Measurements from ENCODE around the gene STXBP6. TPM values are rescaled to one million over a fixed set of nuclear protein-coding genes. Genes with fewer than 3 reads are reported as not detected.

The STXBP6 gene
- total RNA-seq, 1 experiment from 2014 or later, result 5.3 TPM

DNA sequence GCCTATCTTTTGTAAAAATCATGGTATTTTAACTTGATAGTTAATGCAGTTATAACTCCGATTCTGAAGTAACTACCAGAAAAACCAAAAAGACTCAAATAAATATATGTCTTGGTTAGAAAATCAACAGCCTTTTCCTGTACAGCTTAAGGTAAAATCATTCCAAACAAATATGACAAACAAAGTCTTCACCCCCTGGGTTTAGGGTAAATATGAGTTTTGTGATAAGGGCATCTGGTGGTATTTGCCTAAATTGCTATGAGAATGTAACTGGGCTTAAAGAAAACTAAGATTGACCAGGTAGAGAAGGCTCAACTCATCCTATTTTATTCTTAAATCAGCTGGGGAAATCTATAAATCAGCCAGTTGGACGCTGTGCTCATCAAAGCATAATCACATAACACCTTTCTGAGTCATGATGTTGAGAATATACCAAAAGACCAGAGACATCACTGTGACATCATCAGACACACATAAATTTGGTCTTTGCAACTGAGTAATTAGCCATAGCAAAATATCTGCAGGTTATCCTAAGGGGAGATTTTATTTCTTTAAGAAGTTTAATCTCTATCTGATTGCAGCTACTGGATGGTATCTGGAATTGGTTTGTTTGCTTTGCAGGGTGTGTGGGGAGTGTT, 133.9 kb downstream of the STXBP6 start:
- H3K9me3 ChIP-seq (ENCODE audit: low read depth, low read length, poor library complexity, severe bottlenecking), result no peaks in the 10 kb centered on the region
- DNase-seq (ENCODE audit: low spot score), result no peak
- intact Hi-C loops (cut with micrococcal nuclease; ENCODE audit: unreplicated experiment), result no loop called here
- ChIA-PET POLR2A (ENCODE audit: low non-redundant PET) (no interaction called here), CTCF (no interaction called here)
- H3K4me1 ChIP-seq (ENCODE audit: insufficient read depth, low read length, poor library complexity, severe bottlenecking), result no peaks in the 10 kb centered on the region
- no peaks in the 10 kb centered on the region for H3K36me3 ChIP-seq (ENCODE audit: insufficient read depth, low read length, poor library complexity, severe bottlenecking)
- TF ChIP-seq, protein P1, sequence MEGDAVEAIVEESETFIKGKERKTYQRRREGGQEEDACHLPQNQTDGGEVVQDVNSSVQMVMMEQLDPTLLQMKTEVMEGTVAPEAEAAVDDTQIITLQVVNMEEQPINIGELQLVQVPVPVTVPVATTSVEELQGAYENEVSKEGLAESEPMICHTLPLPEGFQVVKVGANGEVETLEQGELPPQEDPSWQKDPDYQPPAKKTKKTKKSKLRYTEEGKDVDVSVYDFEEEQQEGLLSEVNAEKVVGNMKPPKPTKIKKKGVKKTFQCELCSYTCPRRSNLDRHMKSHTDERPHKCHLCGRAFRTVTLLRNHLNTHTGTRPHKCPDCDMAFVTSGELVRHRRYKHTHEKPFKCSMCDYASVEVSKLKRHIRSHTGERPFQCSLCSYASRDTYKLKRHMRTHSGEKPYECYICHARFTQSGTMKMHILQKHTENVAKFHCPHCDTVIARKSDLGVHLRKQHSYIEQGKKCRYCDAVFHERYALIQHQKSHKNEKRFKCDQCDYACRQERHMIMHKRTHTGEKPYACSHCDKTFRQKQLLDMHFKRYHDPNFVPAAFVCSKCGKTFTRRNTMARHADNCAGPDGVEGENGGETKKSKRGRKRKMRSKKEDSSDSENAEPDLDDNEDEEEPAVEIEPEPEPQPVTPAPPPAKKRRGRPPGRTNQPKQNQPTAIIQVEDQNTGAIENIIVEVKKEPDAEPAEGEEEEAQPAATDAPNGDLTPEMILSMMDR (conservative IDR thresholded peaks at IDR 0.05; ENCODE audit: low read depth, low read length), result no peak
- TF ChIP-seq EZH2 (IDR thresholded peaks at IDR 0.05; ENCODE audit: borderline replicate concordance, low read depth, low read length, poor library complexity, severe bottlenecking), result no peak
- H3K4me3 ChIP-seq (ENCODE audit: low read depth, low read length, poor library complexity, severe bottlenecking), result no peak overlapping the region
- no peaks in the 10 kb centered on the region for H3K27me3 ChIP-seq (replicated peaks; ENCODE audit: insufficient read depth, low read depth, low read length, poor library complexity)
- no TSS peak for BruUV-seq (replicated peaks)
- no peak overlapping the region for H3K27ac ChIP-seq (ENCODE audit: low read depth, low read length, poor library complexity, severe bottlenecking)

DNA sequence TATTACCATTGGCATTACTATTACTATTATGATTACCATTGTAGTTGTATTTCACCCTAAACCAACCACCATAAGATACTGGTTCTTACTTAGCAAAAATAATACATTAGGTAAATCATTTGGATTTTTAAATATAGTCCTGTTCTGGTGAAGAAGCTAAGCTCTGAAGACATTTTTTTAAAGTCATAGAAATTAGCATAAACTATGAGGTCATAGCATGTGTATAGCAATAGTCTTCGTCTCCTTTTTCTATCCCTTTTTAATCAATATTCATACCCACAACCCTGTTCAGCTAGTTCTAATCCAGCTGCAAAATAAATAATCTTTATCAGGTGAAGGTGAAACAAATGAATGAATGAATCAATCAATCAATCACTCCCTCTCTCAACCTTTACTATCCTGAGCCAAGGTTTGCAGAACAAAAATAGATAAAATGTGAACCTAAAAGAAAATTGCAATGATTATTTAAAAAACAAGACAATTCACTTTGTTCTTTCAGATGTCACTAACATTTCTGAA, 134.5 kb downstream of the STXBP6 start:
- Histone ChIP-seq H3K27ac (ENCODE audit: low read depth, low read length, poor library complexity, severe bottlenecking) (no peak overlapping the region), H3K9me3 (ENCODE audit: low read depth, low read length, poor library complexity, severe bottlenecking) (no peaks in the 10 kb centered on the region), H3K4me3 (ENCODE audit: low read depth, low read length, poor library complexity, severe bottlenecking) (no peak overlapping the region), H3K36me3 (ENCODE audit: insufficient read depth, low read length, poor library complexity, severe bottlenecking) (no peaks in the 10 kb centered on the region), H3K27me3 (replicated peaks; ENCODE audit: insufficient read depth, low read depth, low read length, poor library complexity) (no peaks in the 10 kb centered on the region), H3K4me1 (ENCODE audit: insufficient read depth, low read length, poor library complexity, severe bottlenecking) (no peaks in the 10 kb centered on the region)
- ChIA-PET CTCF (no interaction called here), POLR2A (ENCODE audit: low non-redundant PET) (no interaction called here)
- intact Hi-C loops (cut with micrococcal nuclease; ENCODE audit: unreplicated experiment), result no loop called here
- BruUV-seq (replicated peaks), result no TSS peak
- no peak for DNase-seq (ENCODE audit: low spot score)
- TF ChIP-seq, protein P1 (conservative IDR thresholded peaks at IDR 0.05; ENCODE audit: low read depth, low read length), result no peak
- no peak for TF ChIP-seq EZH2 (IDR thresholded peaks at IDR 0.05; ENCODE audit: borderline replicate concordance, low read depth, low read length, poor library complexity, severe bottlenecking)

DNA sequence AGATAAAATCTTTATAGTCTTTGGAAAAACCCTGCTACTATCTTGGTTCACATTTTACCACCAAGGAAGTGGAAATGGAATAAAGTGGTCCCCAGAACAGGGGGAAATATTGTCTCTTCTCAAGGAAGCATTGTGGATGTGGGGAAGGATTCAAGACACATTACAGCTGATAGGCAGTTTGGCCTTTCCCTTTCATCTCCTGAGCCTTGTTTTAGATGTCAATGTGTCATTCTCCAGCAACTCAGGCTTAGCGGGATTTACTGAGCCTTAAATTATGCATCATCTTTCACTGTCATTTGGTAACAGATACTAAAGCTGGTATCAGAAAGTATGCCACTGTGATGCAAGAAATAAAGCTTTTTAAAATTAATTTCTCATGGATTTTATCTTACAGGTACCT, 136.2 kb downstream of the STXBP6 start:
- ChIA-PET POLR2A (ENCODE audit: low non-redundant PET) (no interaction called here), CTCF (no interaction called here)
- no peaks in the 10 kb centered on the region for H3K27me3 ChIP-seq (replicated peaks; ENCODE audit: insufficient read depth, low read depth, low read length, poor library complexity)
- no peaks in the 10 kb centered on the region for H3K4me1 ChIP-seq (ENCODE audit: insufficient read depth, low read length, poor library complexity, severe bottlenecking)
- intact Hi-C loops (cut with micrococcal nuclease; ENCODE audit: unreplicated experiment), result no loop called here
- no peak for DNase-seq (ENCODE audit: low spot score)
- H3K4me3 ChIP-seq (ENCODE audit: low read depth, low read length, poor library complexity, severe bottlenecking), result no peak overlapping the region
- H3K27ac ChIP-seq (ENCODE audit: low read depth, low read length, poor library complexity, severe bottlenecking), result no peak overlapping the region
- BruUV-seq (replicated peaks), result no TSS peak
- TF ChIP-seq, protein P1 (conservative IDR thresholded peaks at IDR 0.05; ENCODE audit: low read depth, low read length), result no peak
- TF ChIP-seq EZH2 (IDR thresholded peaks at IDR 0.05; ENCODE audit: borderline replicate concordance, low read depth, low read length, poor library complexity, severe bottlenecking), result no peak
- no peaks in the 10 kb centered on the region for H3K9me3 ChIP-seq (ENCODE audit: low read depth, low read length, poor library complexity, severe bottlenecking)
- no peaks in the 10 kb centered on the region for H3K36me3 ChIP-seq (ENCODE audit: insufficient read depth, low read length, poor library complexity, severe bottlenecking)
